Neuron (in vitro differentiated cells): ENCODE results near the gene ABCB9.
"Not testable (repeated sequence)": the region's sequence is repeated elsewhere in the genome, so short reads cannot be mapped to it uniquely, and the experiment has no call there.

Source experiments
- H2AFZ ChIP-seq: one replicate; pipeline ENCODE4 v1.6.1; 2013; ENCODE audit warnings: low read depth, mild to moderate bottlenecking, inconsistent platforms, low read length, moderate library complexity
- H3K27me3 ChIP-seq: one replicate; pipeline ENCODE4 v1.6.1; 2013; ENCODE audit warnings: low read length; ENCODE audit not compliant: insufficient read depth
- H3K36me3 ChIP-seq: one replicate; pipeline ENCODE4 v1.6.1; 2013; ENCODE audit warnings: low read length; ENCODE audit not compliant: insufficient read depth
- H3K4me1 ChIP-seq: one replicate; pipeline ENCODE4 v1.6.1; 2013; ENCODE audit warnings: low read length; ENCODE audit not compliant: insufficient read depth
- H3K4me3 ChIP-seq: 2 replicates; pipeline ENCODE4 v1.5.1; 2013; ENCODE audit warnings: mild to moderate bottlenecking, low read length, moderate library complexity
- H3K9me3 ChIP-seq: one replicate; pipeline ENCODE4 v1.6.1; 2013; ENCODE audit warnings: low read length

The ABCB9 gene

GRCh38 chr12:122893208-122894153, 72.8 kb downstream of the ABCB9 start:
- H3K27me3 ChIP-seq = no peaks in the 10 kb centered on the region
- H3K36me3 ChIP-seq = no peaks in the 10 kb centered on the region
- no peak overlapping the region for H2AFZ ChIP-seq
- H3K9me3 ChIP-seq = no peaks in the 10 kb centered on the region
- peaks cover 62% of the 10 kb centered on the region for H3K4me1 ChIP-seq
- peak overlapping the region; percentile 100 for H3K4me3 ChIP-seq

GRCh38 chr12:122892724-122893123, 73.5 kb downstream of the ABCB9 start:
- peaks cover 64% of the 10 kb centered on the region for H3K4me1 ChIP-seq
- not testable (repeated sequence) for H3K27me3 ChIP-seq, H3K9me3 ChIP-seq, H2AFZ ChIP-seq, H3K4me3 ChIP-seq, H3K36me3 ChIP-seq

GRCh38 chr12:122891661-122892525, 74.4 kb downstream of the ABCB9 start:
- Histone ChIP-seq H3K4me1 (peaks cover 73% of the 10 kb centered on the region), H3K36me3 (no peaks in the 10 kb centered on the region), H3K27me3 (no peaks in the 10 kb centered on the region)

GRCh38 chr12:122889761-122890520, 76.3 kb downstream of the ABCB9 start:
- Histone ChIP-seq H3K27me3 (no peaks in the 10 kb centered on the region), H3K36me3 (no peaks in the 10 kb centered on the region), H3K4me3 (no peak overlapping the region), H3K9me3 (no peaks in the 10 kb centered on the region), H3K4me1 (peaks cover 73% of the 10 kb centered on the region), H2AFZ (no peak overlapping the region)

More at GRCh38 chr12:122891661-122892525, 74.4 kb downstream of the ABCB9 start:
- H2AFZ ChIP-seq = no peak overlapping the region
- H3K4me3 ChIP-seq = peak overlapping the region; percentile 32
- no peaks in the 10 kb centered on the region for H3K9me3 ChIP-seq

- no peaks in the 10 kb centered on the region for H3K9me3 ChIP-seq
- H3K4me3 ChIP-seq = no peak overlapping the region
- peaks cover 58% of the 10 kb centered on the region for H3K4me1 ChIP-seq
- H2AFZ ChIP-seq = no peak overlapping the region
- no peaks in the 10 kb centered on the region for H3K36me3 ChIP-seq
- H3K27me3 ChIP-seq = no peaks in the 10 kb centered on the region
Measured at GRCh38 chr12:122888232-122888752, 78.0 kb downstream of the ABCB9 start.

- Histone ChIP-seq H3K4me3 (no peak overlapping the region), H3K4me1 (peaks cover 58% of the 10 kb centered on the region), H3K9me3 (no peaks in the 10 kb centered on the region), H2AFZ (no peak overlapping the region), H3K36me3 (no peaks in the 10 kb centered on the region), H3K27me3 (no peaks in the 10 kb centered on the region)
Measured at GRCh38 chr12:122887819-122888212, 78.4 kb downstream of the ABCB9 start.

- peaks cover 52% of the 10 kb centered on the region for H3K4me1 ChIP-seq
- no peak overlapping the region for H3K4me3 ChIP-seq
- no peaks in the 10 kb centered on the region for H3K36me3 ChIP-seq
- H3K27me3 ChIP-seq = no peaks in the 10 kb centered on the region
- no peak overlapping the region for H2AFZ ChIP-seq
- no peaks in the 10 kb centered on the region for H3K9me3 ChIP-seq
Measured at GRCh38 chr12:122886851-122887818, 79.1 kb downstream of the ABCB9 start.

- Histone ChIP-seq H3K27me3 (no peaks in the 10 kb centered on the region), H3K36me3 (no peaks in the 10 kb centered on the region), H3K9me3 (no peaks in the 10 kb centered on the region), H2AFZ (no peak overlapping the region), H3K4me3 (no peak overlapping the region), H3K4me1 (peaks cover 46% of the 10 kb centered on the region)
Measured at GRCh38 chr12:122886161-122886560, 80.1 kb downstream of the ABCB9 start.

GRCh38 chr12:122884860-122885259, 81.4 kb downstream of the ABCB9 start:
- H3K4me1 ChIP-seq = peaks cover 45% of the 10 kb centered on the region
- no peak overlapping the region for H2AFZ ChIP-seq
- no peaks in the 10 kb centered on the region for H3K36me3 ChIP-seq
- no peaks in the 10 kb centered on the region for H3K9me3 ChIP-seq
- no peak overlapping the region for H3K4me3 ChIP-seq
- no peaks in the 10 kb centered on the region for H3K27me3 ChIP-seq

- H2AFZ ChIP-seq = no peak overlapping the region
- H3K9me3 ChIP-seq = no peaks in the 10 kb centered on the region
- H3K36me3 ChIP-seq = no peaks in the 10 kb centered on the region
- H3K4me1 ChIP-seq = peaks cover 42% of the 10 kb centered on the region
- no peaks in the 10 kb centered on the region for H3K27me3 ChIP-seq
- H3K4me3 ChIP-seq = no peak overlapping the region
Measured at GRCh38 chr12:122884091-122884826, 82.0 kb downstream of the ABCB9 start.

GRCh38 chr12:122882908-122883558, 83.2 kb downstream of the ABCB9 start:
- Histone ChIP-seq H3K27me3 (no peaks in the 10 kb centered on the region), H3K4me1 (peaks cover 30% of the 10 kb centered on the region), H3K9me3 (no peaks in the 10 kb centered on the region), H2AFZ (no peak overlapping the region), H3K4me3 (no peak overlapping the region), H3K36me3 (no peaks in the 10 kb centered on the region)
